Effector CD8-positive, alpha-beta T cell (primary cell): ENCODE measurements around the gene TMEM243.

ENCODE experiments used
- DNase-seq: peaks from one replicate; lab custom pipeline; 2025; lab: John Stamatoyannopoulos, UW

TMEM243 gene

DNA sequence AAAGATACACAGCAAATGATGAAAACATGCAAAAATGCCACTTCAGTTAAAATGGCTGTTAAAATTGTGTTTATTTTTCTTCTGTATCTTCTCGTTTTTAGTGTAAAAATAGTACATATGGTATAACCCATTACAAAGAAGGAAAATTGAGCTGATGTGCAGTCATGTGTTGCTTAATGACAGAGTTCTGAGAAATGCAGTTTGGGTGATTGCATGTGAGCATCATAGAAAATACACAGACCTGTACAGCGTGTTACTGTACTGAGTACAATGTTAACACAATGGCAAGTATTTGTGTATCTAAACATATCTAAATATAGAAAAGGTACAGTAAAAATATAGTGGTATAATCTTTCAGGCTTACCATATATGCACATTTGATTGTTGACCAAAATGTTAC is 60.0 kb downstream of the TMEM243 start:
- no peak for DNase-seq

- DNase-seq = no peak
These were observed 62.8 kb downstream of the TMEM243 start for GRCh38 chr7:87156709-87157108.

DNA sequence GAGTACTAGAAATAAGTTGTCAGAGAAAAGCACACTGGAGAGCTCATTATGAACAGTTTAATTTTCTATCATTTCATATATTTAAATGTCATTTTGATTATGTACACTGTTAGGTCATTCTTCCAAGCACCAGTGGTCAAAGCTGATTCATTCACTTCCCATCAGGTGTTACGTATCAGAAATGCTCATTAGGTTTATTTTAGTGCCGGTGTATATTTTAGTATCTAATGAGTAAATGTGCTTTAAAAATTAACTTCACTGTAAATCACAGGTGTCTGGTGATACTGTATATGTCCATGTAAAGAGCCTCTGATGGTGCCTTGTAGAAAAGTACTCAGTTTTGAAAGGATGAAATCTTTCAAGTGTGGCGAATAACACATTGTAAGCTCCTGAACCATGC is 63.7 kb downstream of the TMEM243 start:
- DNase-seq = no peak

- no peak for DNase-seq
These were observed 65.0 kb downstream of the TMEM243 start for GRCh38 chr7:87154569-87154968.

- no peak for DNase-seq
These were observed 65.4 kb downstream of the TMEM243 start for GRCh38 chr7:87154166-87154565.

- no peak for DNase-seq
These were observed 66.5 kb downstream of the TMEM243 start for GRCh38 chr7:87152897-87153641.

DNA sequence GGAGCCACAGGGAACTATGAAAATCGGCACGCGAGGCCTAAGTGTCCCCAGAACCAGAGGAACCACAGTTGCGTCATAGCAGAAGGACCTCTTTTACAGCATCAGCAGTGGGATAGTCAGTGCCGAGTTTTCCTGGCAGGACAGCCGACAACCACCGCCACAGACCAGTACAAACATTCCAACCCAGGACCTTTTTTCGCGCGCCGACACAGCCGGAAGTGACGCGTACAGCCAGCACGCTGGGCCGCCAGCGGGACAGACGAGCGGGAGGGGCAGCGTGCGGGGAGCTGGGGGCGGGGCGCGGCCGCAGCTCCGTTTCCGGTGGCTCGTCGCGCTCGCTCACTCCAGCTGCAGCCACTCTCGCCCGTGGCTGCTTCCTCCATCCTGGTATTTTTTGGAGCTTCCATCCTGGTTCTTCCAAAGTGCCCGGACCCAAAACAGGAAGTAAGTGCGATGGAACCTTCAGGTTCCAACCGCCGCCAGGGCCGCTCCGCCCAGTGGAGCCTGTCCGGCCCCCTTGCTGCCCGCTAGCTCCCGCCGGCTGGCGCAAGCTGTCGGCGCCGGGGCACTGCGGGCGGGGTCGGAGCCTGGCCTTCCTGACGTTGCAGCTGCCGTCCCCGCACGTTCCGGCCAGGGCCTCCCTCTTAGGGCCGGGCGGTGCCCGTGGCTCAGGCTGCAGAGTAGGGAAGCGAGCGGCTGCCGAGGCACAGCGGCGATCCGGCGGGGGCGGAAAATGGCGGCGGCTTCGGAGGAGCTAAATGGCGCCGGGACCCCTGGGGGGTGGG is 67.2 kb downstream of the TMEM243 start, which contains the start of gene DMTF1:
Gene DMTF1 (plus strand): TSS at position 342 of the 785 bp plus-strand sequence. CDS start 12,489 bp downstream, outside the sequence.
- peak; percentile 73 for DNase-seq

DNA sequence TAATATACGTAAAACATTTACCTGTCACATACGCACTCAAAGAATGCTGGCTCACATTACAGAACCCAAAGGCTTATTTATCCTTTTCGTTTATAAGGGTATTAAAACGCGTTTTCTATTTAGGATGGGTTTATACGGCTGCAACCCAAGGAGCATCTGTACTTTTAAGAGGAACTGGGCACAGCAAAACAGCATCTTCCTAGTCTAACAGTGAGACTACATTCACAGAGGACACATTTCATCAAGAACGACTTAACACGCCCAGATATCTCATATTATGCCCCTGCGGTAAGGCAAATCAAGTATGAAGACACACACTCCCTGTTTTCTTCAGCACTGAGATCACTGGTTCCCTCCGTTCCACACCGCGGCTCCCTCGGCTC is 67.8 kb downstream of the TMEM243 start:
- DNase-seq = no peak

- no peak for DNase-seq
These were observed 68.4 kb downstream of the TMEM243 start for GRCh38 chr7:87151002-87151728.

DNA sequence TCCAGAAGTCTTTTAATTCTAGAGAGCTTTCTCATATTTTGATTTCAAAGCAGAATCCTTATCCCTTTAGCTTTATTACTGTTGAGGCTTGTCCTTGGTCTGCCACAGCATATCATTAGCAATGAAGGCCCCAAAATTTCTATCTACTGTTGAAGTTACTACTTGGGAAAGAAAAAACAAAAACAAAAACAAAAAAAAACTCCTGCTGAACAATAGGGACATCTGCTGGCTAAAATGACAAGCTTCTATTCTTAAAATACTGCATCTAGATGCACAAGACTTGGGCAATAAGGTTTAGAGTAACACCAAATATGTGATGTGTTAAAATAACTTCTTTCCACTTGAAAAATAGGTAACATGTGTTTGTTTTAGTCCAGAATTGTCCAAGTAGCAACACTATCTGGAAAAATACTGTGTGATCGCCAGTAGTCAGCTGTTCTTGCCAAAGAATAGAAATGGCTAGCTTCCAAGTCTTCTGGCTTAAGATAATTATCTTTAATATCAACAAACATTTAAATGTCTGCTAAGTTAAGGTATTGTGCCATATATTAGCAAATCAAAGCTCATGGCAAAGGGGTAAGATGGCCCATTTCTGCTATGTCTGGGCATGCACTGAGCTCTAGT is 71.1 kb downstream of the TMEM243 start:
- no peak for DNase-seq

DNA sequence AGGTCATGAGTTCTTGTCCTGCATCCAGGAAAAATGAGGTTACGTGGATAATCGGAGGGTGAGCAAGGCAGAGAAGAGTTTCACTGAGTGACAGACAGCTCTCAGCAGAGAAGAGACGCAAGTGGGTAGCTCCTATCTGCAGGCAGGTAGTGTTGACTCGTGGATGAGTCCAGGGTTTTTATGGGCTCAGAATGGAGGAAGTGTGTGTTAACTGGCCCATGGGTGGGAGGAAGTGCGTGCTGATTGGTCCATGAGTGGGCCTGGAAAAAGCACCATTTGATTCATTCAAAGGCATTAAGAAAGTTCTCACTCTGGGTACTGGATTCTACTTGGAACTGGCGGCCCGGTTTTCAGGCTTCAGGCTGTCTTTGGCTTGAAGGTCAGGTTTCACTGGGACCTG is 72.0 kb downstream of the TMEM243 start:
- DNase-seq = no peak

- DNase-seq = no peak
These were observed 72.7 kb downstream of the TMEM243 start for GRCh38 chr7:87146740-87147386.
